PFSK-1 (cell line): ENCODE measurements around the gene ZNF318.

ENCODE experiments used
- FOXP2 ChIP-seq: optimal IDR thresholded peaks from 2 replicates; pipeline ENCODE3; 2011; ENCODE audit warnings: borderline replicate concordance, control low read depth, inconsistent platforms; ENCODE audit not compliant: insufficient read depth; ENCODE audit errors: extremely low read length, extremely low read depth
- POLR2AphosphoS5 ChIP-seq: IDR thresholded peaks from 2 replicates; pipeline ENCODE4 v1.6.1; 2012; ENCODE audit warnings: low read depth, mild to moderate bottlenecking, control low read depth, low read length, moderate library complexity
- SIN3A ChIP-seq: IDR thresholded peaks from 2 replicates; pipeline ENCODE4 v1.6.1; 2012; ENCODE audit warnings: mild to moderate bottlenecking, low read length, moderate library complexity, borderline replicate concordance; ENCODE audit not compliant: insufficient read depth
- TAF1 ChIP-seq: IDR thresholded peaks from 2 replicates; pipeline ENCODE4 v1.6.1; 2012; ENCODE audit warnings: low read length, control low read depth, borderline replicate concordance; ENCODE audit not compliant: insufficient read depth
- TF ChIP-seq, protein P1 (sequence below), 2 experiments: IDR thresholded peaks; 2 replicates each; pipeline versions ENCODE4 v1.6.1 to v1.8.0; 2011 to 2012; ENCODE audit warnings: low read depth in 2 of 2, low read length in 2 of 2, control low read depth in 1 of 2, inconsistent platforms in 1 of 2, mild to moderate bottlenecking in 1 of 2, moderate library complexity in 1 of 2; ENCODE audit not compliant: insufficient read depth in 1 of 2

ZNF318 gene

DNA sequence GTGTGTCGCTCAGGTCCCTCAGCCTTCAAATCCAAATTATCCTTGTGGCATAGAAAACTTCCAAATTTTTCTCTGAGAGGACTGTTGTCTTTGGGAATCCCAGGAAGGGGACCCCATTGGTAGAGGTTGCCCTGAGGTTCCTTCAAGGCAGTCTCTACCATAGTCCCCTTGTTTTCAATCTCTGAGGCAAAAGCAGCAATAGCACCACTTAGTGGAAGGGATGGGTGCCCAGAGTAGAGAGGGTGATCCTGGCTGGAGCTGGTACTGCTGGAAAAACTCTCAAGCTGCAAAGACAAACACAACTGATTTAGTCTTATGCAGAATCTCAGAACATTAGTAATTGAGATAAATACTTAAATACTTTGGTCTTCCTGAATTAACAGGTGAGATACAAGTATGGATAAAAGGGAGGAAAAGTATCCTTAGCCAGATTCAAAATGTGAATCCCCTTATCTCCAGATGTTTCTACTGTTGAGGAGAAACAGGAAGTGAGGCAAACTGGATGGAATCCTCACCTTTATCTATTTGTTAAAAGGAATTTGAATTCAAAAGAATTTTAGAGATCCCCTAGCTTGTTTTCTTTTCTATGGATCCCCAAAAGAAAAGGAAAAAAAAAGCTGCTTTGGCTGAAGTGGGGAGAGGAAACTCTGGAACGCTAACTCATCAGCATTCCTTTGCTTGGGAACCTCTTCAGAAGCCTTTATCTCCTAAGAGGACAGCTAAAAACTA lies 13.4 kb downstream of the ZNF318 start:
- no peak for TF ChIP-seq FOXP2
- TF ChIP-seq SIN3A, result no peak
- TF ChIP-seq, protein P1, sequence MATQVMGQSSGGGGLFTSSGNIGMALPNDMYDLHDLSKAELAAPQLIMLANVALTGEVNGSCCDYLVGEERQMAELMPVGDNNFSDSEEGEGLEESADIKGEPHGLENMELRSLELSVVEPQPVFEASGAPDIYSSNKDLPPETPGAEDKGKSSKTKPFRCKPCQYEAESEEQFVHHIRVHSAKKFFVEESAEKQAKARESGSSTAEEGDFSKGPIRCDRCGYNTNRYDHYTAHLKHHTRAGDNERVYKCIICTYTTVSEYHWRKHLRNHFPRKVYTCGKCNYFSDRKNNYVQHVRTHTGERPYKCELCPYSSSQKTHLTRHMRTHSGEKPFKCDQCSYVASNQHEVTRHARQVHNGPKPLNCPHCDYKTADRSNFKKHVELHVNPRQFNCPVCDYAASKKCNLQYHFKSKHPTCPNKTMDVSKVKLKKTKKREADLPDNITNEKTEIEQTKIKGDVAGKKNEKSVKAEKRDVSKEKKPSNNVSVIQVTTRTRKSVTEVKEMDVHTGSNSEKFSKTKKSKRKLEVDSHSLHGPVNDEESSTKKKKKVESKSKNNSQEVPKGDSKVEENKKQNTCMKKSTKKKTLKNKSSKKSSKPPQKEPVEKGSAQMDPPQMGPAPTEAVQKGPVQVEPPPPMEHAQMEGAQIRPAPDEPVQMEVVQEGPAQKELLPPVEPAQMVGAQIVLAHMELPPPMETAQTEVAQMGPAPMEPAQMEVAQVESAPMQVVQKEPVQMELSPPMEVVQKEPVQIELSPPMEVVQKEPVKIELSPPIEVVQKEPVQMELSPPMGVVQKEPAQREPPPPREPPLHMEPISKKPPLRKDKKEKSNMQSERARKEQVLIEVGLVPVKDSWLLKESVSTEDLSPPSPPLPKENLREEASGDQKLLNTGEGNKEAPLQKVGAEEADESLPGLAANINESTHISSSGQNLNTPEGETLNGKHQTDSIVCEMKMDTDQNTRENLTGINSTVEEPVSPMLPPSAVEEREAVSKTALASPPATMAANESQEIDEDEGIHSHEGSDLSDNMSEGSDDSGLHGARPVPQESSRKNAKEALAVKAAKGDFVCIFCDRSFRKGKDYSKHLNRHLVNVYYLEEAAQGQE (IDR thresholded peaks at IDR 0.05; ENCODE audit: insufficient read depth in 1 of 2, low read depth in 2 of 2, low read length in 2 of 2), result no peak
- no peak for TF ChIP-seq TAF1
- TF ChIP-seq POLR2AphosphoS5, result no peak

GRCh38 chr6:43347444-43347843 lies 22.0 kb downstream of the ZNF318 start:
- TF ChIP-seq POLR2AphosphoS5 (no peak), FOXP2 (no peak), SIN3A (no peak), TAF1 (no peak)
- TF ChIP-seq, protein P1 (IDR thresholded peaks at IDR 0.05; ENCODE audit: insufficient read depth in 1 of 2, low read depth in 2 of 2, low read length in 2 of 2), result no peak

DNA sequence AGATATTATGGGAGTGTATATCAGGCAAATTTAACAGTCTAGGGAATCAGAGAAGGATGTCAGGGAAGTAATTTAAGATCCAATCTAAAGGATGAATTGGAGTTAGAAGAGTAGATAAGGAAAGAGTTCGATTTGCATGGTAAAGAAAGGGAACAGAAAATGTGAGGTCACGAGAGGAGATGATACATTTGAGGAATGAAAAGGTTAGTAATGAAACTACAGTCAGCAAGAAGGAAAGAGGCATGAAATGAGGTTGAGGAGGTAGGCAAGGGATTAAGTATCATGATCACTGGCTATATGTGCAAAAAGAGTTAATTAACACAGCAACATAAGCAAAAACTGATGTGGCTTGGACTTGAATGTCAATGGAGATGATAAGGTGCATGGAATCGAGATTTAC lies 22.4 kb downstream of the ZNF318 start:
- TF ChIP-seq FOXP2 (no peak), SIN3A (no peak), TAF1 (no peak), POLR2AphosphoS5 (no peak)
- TF ChIP-seq, protein P1 (IDR thresholded peaks at IDR 0.05; ENCODE audit: insufficient read depth in 1 of 2, low read depth in 2 of 2, low read length in 2 of 2), result no peak

GRCh38 chr6:43339168-43339567 lies 30.3 kb downstream of the ZNF318 start:
- TF ChIP-seq, protein P1 (IDR thresholded peaks at IDR 0.05; ENCODE audit: insufficient read depth in 1 of 2, low read depth in 2 of 2, low read length in 2 of 2), result no peak
- TF ChIP-seq FOXP2 (no peak), SIN3A (no peak), POLR2AphosphoS5 (no peak), TAF1 (no peak)

DNA sequence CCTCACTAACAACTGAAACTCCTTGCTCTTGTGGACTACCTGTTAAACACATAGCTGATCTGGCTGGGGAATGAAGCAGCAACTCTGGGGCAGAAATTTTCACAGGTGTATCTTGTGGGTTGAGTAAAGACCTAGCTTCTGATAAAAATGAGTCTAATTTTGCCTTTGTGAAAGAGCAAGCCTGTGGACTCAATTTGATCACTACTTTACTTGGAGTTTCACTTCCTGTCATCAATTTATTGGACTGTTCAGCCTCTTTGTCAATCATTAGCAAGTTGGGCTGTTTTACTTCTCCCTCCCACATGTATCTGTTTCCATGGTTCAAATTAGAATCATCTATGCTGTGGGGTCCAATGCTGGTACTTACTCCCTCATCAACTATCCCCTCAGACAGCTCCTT lies 31.2 kb downstream of the ZNF318 start:
- TF ChIP-seq FOXP2, result no peak
- TF ChIP-seq POLR2AphosphoS5, result no peak
- TF ChIP-seq SIN3A, result no peak
